ENCODE data around the gene SNRNP200.
A peak's percentile ranks its signal among the peaks of the same experiment; 100 is the strongest.

Gene SNRNP200

DNA sequence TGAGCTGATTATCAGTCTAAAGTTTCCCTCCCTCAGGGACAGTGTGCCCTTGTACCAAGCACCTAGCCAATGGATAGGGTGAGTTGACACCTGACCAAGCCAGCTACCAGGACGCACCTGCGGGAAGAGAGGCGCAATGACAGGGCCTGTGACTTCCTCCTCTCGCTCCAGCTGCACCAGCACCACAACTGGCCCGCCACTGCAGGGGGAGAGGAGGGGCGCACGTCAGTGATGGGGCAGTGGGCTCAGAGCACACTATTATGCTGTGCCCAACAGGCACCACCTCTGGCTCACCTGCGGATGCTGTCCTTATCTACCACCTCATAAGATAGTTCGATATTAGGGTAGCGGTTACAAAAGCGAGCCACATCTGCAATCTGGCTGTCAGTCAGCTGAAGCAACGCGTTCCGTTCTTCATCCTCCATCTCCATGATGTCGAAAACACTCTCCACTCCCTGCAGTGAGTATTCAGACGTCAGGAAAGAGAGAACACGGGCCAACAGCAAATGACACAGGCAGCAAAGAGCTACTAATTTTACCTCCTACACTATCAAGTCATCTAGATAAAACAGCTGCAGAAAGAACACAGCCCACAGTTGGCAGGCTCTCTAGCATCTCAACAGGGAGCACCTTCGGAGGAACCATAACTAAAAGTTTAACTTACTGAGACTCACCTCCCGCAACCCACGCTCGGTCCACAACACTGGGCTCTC lies 28.4 kb downstream of the SNRNP200 start:
- DNase-seq (ENCODE audit: low read depth): no peak
- TF ChIP-seq, protein P1, sequence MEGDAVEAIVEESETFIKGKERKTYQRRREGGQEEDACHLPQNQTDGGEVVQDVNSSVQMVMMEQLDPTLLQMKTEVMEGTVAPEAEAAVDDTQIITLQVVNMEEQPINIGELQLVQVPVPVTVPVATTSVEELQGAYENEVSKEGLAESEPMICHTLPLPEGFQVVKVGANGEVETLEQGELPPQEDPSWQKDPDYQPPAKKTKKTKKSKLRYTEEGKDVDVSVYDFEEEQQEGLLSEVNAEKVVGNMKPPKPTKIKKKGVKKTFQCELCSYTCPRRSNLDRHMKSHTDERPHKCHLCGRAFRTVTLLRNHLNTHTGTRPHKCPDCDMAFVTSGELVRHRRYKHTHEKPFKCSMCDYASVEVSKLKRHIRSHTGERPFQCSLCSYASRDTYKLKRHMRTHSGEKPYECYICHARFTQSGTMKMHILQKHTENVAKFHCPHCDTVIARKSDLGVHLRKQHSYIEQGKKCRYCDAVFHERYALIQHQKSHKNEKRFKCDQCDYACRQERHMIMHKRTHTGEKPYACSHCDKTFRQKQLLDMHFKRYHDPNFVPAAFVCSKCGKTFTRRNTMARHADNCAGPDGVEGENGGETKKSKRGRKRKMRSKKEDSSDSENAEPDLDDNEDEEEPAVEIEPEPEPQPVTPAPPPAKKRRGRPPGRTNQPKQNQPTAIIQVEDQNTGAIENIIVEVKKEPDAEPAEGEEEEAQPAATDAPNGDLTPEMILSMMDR (conservative IDR thresholded peaks at IDR 0.05; ENCODE audit: low read length): no peak
- no peak overlapping the region for H3K4me3 ChIP-seq (ENCODE audit: low read length)

DNA sequence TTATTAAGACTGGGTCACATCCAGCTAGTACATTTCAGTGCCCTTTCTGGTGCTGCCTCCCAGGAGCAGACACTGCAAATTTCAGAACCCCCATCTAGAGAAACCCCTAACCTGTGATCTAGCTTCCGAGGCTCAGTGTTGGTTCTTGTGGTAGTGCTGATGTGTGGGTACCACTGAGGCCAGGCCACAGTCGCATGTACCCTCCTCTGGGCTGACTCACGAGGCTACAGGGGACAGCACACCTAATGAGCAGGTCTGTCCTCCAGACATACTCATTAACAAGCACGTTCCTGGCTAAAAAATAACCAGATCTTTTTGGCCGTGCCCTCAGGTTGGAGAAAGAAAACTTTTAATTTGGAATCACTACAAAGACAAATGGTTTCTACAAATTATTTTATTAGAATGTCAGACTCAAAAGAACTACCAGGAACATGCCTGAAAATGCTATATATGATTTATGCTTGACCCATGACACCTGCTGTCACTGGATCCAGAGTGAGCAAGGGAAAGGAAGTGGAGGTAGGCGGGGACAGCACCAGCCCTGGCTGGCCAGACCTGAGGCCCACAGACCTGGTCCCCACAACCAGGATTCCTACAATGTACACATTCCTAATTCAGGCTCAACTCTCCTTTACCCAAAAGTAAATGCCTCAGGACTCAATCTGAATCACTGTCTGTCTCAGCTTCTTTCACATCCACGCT lies 30.8 kb downstream of the SNRNP200 start:
- H3K4me3 ChIP-seq (ENCODE audit: low read length): no peak overlapping the region
- TF ChIP-seq, protein P1 (conservative IDR thresholded peaks at IDR 0.05; ENCODE audit: low read length): no peak

DNA sequence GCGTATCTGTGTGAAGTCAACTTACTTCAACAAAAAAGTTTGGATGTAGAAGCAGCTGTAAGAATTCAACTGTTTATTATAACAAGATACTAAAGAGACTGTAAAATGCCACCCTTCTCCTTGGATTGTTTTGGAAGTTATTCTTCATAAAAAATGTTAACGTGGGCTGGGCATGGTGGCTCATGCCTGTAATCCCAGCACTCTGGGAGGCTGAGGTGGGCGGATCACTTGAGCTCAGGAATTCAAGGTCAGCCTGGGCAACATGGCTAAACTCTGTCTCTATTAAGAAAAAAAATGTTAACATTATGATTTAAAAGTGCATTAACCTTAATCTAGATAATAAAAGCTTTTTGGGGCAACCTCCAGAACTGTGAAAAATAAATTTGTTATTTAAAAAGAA lies 31.6 kb downstream of the SNRNP200 start:
- DNase-seq (ENCODE audit: low read depth): no peak
- no peak overlapping the region for H3K4me3 ChIP-seq (ENCODE audit: low read length)
- TF ChIP-seq, protein P1 (conservative IDR thresholded peaks at IDR 0.05; ENCODE audit: low read length): no peak

More for the DNA sequence above, 30.8 kb downstream of the SNRNP200 start:
- DNase-seq (ENCODE audit: low read depth): no peak

DNA sequence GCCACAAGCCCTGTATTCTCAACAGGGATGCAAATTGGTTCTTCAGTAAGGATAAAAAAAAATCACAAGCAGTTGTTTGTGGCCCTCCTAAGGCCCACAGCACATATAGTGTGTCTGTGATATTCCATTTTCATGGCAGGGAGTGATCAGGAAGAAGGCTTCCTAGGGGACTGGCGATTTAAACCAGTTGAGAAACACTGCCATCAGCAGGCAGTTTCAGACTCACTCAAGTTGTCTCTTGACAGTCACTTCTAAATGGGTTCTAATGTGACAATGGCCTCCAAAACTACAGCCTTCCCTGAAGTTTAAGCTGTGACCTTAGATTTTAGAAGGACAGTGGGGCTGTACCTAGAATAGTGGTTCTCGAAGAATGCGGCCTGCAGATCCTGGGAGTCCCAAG lies 33.4 kb downstream of the SNRNP200 start:
- no peak for DNase-seq (ENCODE audit: low read depth)
- TF ChIP-seq, protein P1 (conservative IDR thresholded peaks at IDR 0.05; ENCODE audit: low read length): no peak
- no peak overlapping the region for H3K4me3 ChIP-seq (ENCODE audit: low read length)

DNA sequence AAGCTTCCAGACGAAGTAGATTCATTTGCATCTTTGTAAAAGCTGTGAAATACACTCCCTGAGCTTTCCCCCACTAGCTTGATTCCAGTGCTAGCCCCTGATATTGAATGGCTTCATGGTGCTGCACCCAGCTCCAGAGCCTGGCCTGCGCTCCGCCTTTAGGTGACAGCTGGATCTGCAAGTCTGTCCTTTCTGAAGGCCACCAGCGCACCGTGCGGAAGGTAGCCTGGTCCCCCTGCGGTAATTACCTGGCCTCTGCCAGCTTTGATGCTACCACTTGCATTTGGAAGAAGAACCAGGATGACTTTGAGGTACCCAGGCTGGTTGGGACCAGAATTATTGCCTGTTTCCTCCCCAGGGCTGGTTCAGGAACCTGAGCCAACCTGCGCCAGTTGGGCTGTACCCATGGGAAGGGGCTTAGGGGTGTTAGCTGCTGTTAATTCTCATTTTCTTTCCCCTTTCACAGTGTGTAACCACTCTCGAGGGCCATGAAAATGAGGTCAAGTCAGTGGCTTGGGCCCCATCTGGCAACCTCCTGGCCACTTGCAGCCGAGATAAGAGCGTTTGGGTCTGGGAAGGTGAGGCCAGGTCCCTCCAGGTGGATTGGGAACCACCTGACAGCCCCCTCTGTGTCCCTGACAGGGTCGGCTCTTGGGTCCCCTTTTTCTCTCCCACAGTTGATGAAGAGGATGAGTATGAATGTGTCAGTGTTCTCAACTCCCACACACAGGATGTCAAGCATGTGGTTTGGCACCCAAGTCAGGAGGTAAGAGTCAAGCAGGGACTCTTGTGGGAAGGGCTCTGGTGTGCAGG lies 38.0 kb downstream of the SNRNP200 start:
- peak; percentile 35 for DNase-seq (ENCODE audit: low read depth)
- H3K4me3 ChIP-seq (ENCODE audit: low read length): peak overlapping the region; percentile 97

DNA sequence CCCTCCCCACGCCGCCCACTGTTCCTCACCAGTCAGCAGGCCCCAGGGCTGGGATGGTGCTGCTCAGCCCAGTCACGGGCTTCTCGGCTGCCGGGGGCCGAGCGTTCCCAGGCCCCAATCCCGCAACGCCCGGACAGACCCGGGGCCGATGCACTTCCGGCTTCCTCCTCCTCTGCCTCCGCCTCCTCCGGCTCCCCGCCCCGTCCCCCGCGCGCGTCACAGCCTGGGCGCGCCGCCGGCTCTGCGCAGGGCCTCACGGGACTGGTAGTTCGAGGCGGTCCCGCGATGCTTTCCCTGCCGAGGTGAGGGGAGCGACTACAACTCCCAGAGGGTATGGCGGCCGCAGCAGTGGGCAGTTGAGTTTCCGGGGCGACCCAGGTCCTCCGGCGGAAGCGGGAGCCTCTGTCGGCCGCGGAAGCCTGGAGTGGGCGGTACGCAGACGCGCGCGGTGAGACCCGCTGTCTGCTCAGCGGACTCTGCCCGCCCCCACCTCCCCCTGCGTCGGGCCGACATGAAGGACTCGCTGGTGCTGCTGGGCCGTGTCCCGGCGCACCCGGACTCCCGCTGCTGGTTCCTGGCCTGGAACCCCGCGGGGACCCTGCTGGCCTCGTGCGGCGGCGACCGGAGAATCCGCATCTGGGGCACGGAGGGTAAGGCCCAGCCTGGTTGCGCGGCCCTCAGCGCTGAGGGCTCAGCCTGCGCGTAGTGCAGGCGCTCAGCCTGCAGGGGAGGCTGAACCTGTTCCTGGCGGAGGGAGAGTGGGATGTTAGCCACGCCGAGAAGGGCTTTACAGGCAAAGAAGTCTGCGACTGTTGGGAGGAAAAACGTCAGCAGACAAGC lies 39.3 kb downstream of the SNRNP200 start, which contains the start of the genes CIAO1 and TMEM127:
Gene CIAO1, plus strand, starts transcription at position 386 of the 840 bp plus-strand sequence. Its CDS starts 126 bp downstream, at position 512.
Gene TMEM127, minus strand, starts transcription at position 158 of the 840 bp plus-strand sequence. CDS start 616 bp downstream, outside the sequence.
- peak; percentile 98 for DNase-seq (ENCODE audit: low read depth)
- peak within 1 kb of the TSS; percentile 97 for H3K4me3 ChIP-seq (ENCODE audit: low read length)
- TF ChIP-seq, protein P1 (conservative IDR thresholded peaks at IDR 0.05; ENCODE audit: low read length): peak; percentile 43

More for the DNA sequence above, 38.0 kb downstream of the SNRNP200 start:
- TF ChIP-seq, protein P1 (conservative IDR thresholded peaks at IDR 0.05; ENCODE audit: low read length): peak; percentile 51

All from AG10803 (cell line).